Smooth muscle cell (in vitro differentiated cells): Measurements from ENCODE around the gene FOXC2. TPM values are rescaled to one million over a fixed set of nuclear protein-coding genes. Genes with fewer than 3 reads are reported as not detected.

Experiments
- DNase-seq: peaks from one replicate; lab custom pipeline; 2025; ENCODE audit not compliant: unreplicated experiment; lab: John Stamatoyannopoulos, UW
- H2AFZ ChIP-seq: fragments of 200-600 bp; sonication (generic); 2 replicates; pipeline ENCODE4 v1.6.0; 2016; ENCODE audit warnings: antibody characterized with exemption, low read depth, mild to moderate bottlenecking
- H3F3A ChIP-seq: fragments of 200-600 bp; sonication (generic); 2 replicates; pipeline ENCODE4 v1.6.0; 2017; ENCODE audit warnings: antibody characterized with exemption, low read depth
- H3K27ac ChIP-seq: fragments of 200-600 bp; sonication (generic); 2 replicates; pipeline ENCODE4 v1.5.1; 2016; ENCODE audit warnings: low read depth, mild to moderate bottlenecking
- H3K27me3 ChIP-seq: fragments of 200-600 bp; sonication (generic); 2 replicates; pipeline ENCODE4 v1.6.1; 2016; ENCODE audit warnings: low read depth, mild to moderate bottlenecking
- H3K36me3 ChIP-seq: fragments of 200-600 bp; sonication (generic); 2 replicates; pipeline ENCODE4 v1.5.1; 2016; ENCODE audit warnings: low read depth
- H3K4me1 ChIP-seq: fragments of 200-600 bp; sonication (generic); 2 replicates; pipeline ENCODE4 v1.5.1; 2016; ENCODE audit warnings: low read depth
- H3K4me2 ChIP-seq: fragments of 200-600 bp; sonication (generic); 2 replicates; pipeline ENCODE4 v1.6.0; 2016; ENCODE audit warnings: mild to moderate bottlenecking
- H3K4me3 ChIP-seq: fragments of 200-600 bp; sonication (generic); 2 replicates; pipeline ENCODE4 v1.5.1; 2016; ENCODE audit warnings: mild to moderate bottlenecking
- H3K79me2 ChIP-seq: fragments of 200-600 bp; sonication (generic); 2 replicates; pipeline ENCODE4 v1.6.0; 2016; ENCODE audit warnings: low read depth, mild to moderate bottlenecking
- H3K9ac ChIP-seq: fragments of 200-600 bp; sonication (generic); 2 replicates; pipeline ENCODE4 v1.6.0; 2016; ENCODE audit warnings: low read depth
- H3K9me3 ChIP-seq: fragments of 200-600 bp; sonication (generic); replicated peaks from 2 replicates; pipeline ENCODE4 v1.5.1; 2016; ENCODE audit warnings: low read depth
- H4K20me1 ChIP-seq: fragments of 200-600 bp; sonication (generic); 2 replicates; pipeline ENCODE4 v1.6.0; 2016; ENCODE audit warnings: low read depth
- WGBS: methylation state at CpG from one replicate; pipeline ENCODE4 v1.1.7; 2016; ENCODE audit warnings: low lambda C conversion rate; 5-methylcytosine and 5-hydroxymethylcytosine counted together
- polyA plus RNA-seq: library from polyadenylated mRNA; unstranded; fragments of >200 nt; fragmentation: Nextera tagmentation; extraction: Ambion mirVana; gene quantifications from 2 replicates; pipeline ENCODE4 v1.2.1, GENCODE V29; 2016
- total RNA-seq: library from RNA; depleted of rRNA; stranded (reverse); fragments of >200 nt; gene quantifications from 2 replicates; pipeline ENCODE4 v1.2.3, GENCODE V29; 2014
- TF ChIP-seq, protein P1 (sequence below): fragments of 200-600 bp; sonication (generic); IDR thresholded peaks from 2 replicates; pipeline ENCODE4 v1.5.1; 2017; ENCODE audit warnings: borderline replicate concordance, mild to moderate bottlenecking, antibody characterized with exemption; ENCODE audit not compliant: insufficient read depth, poor library complexity, severe bottlenecking

The FOXC2 gene
- total and polyA plus RNA-seq, 2 experiments from 2014 or later = 2.7 to 18.0 TPM

GRCh38 chr16:86554599-86554916 lies 12.1 kb upstream of the FOXC2 start:
- TF ChIP-seq, protein P1, sequence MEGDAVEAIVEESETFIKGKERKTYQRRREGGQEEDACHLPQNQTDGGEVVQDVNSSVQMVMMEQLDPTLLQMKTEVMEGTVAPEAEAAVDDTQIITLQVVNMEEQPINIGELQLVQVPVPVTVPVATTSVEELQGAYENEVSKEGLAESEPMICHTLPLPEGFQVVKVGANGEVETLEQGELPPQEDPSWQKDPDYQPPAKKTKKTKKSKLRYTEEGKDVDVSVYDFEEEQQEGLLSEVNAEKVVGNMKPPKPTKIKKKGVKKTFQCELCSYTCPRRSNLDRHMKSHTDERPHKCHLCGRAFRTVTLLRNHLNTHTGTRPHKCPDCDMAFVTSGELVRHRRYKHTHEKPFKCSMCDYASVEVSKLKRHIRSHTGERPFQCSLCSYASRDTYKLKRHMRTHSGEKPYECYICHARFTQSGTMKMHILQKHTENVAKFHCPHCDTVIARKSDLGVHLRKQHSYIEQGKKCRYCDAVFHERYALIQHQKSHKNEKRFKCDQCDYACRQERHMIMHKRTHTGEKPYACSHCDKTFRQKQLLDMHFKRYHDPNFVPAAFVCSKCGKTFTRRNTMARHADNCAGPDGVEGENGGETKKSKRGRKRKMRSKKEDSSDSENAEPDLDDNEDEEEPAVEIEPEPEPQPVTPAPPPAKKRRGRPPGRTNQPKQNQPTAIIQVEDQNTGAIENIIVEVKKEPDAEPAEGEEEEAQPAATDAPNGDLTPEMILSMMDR = no peak
- H3K4me3 ChIP-seq = peak overlapping the region; percentile 81
- H3K79me2 ChIP-seq = peaks cover 10% of the 10 kb centered on the region
- H3K36me3 ChIP-seq = no peaks in the 10 kb centered on the region
- H3K4me1 ChIP-seq = peaks cover 11% of the 10 kb centered on the region
- WGBS = 7% methylated on average over 10 of the region's 10 CpGs
- peak overlapping the region; percentile 96 for H3K4me2 ChIP-seq
- H3F3A ChIP-seq = no peaks in the 10 kb centered on the region
- no peaks in the 10 kb centered on the region for H3K27me3 ChIP-seq
- no peaks in the 10 kb centered on the region for H4K20me1 ChIP-seq
- H3K27ac ChIP-seq = peak overlapping the region; percentile 67
- H3K9ac ChIP-seq = peak overlapping the region; percentile 95
- H2AFZ ChIP-seq = peak overlapping the region; percentile 85
- H3K9me3 ChIP-seq = no peaks in the 10 kb centered on the region
- DNase-seq = no peak

DNA sequence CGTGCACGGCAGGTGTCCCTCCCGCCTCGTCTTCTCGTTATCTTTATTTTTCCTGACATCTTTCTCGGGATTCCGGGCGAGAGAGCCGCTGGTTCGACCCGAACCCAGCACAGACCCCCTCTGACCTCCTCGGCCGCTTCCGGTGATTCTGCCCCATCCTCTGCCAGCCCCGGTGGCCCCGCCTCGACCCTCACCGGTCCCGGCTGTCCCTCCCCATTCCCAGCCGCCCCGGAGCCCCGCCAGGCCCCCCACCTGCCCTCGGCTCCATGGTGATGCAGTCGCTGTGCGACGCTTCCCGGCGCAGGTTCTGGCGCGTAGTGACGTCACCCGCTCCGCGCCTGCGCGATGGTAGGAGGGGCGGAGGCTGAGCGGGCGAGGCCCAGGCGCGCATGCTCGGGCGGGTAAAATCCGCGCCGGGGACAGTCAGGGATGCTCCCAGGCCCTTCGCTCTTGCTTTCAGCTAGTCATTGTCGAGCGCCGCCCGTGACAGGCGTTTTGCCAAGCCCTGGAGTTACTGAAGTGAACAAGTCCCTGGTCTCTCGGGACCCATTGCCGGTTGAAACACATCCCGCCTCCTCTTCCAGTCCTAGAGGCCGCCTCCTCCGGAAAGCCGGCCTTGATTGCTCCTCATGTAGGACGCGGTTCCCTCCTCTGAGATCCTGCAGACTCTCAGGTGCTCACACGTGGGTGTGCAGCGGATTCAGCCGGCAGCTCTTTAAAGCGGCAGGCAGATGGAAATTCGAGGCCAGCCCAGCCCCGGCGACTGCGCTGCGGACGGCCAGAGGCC lies 11.5 kb upstream of the FOXC2 start, which contains the start of gene MTHFSD:
Gene MTHFSD (minus strand): TSS at position 319 of the 787 bp plus-strand sequence. CDS start 51 bp downstream, at position 268.
- Histone ChIP-seq H2AFZ (peak within 1 kb of the TSS; percentile 85), H3K27ac (peak within 1 kb of the TSS; percentile 67), H3K9me3 (no peaks in the 10 kb centered on the region), H3K9ac (peak within 1 kb of the TSS; percentile 95), H3K4me3 (peak within 1 kb of the TSS; percentile 81), H3K4me2 (peak within 1 kb of the TSS; percentile 96), H3K4me1 (peaks cover 11% of the 10 kb centered on the region), H3K36me3 (no peaks in the 10 kb centered on the region), H3K27me3 (no peaks in the 10 kb centered on the region), H3K79me2 (peaks cover 10% of the 10 kb centered on the region), H4K20me1 (no peaks in the 10 kb centered on the region), H3F3A (no peaks in the 10 kb centered on the region)
- TF ChIP-seq, protein P1 = no peak
- DNase-seq = peak; percentile 86
- 7% methylated on average over 60 of the region's 70 CpGs for WGBS

DNA sequence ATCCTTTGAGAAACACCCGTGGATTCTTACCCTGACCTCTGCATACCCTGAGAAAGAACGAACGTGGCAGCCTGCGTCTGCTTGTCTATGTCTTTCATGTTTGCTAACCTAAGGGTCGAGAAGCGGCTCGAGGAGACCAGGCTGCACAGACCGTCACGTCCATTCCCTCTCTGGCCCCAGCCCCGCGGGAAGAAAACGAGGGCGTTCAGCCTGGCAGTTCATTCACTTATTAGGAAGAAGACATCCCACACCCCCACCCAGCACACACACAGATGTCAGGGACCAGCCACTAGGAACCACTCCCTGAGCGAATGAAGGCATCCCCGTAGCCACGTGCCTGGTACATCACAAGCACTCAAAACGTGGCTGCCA lies 10.9 kb upstream of the FOXC2 start:
- no peaks in the 10 kb centered on the region for H3K27me3 ChIP-seq
- no peak for DNase-seq
- H3K4me1 ChIP-seq = peaks cover 11% of the 10 kb centered on the region
- H3F3A ChIP-seq = no peaks in the 10 kb centered on the region
- no peaks in the 10 kb centered on the region for H3K9me3 ChIP-seq
- TF ChIP-seq, protein P1 = no peak
- WGBS = 63% methylated on average over 17 of the region's 17 CpGs
- H3K4me3 ChIP-seq = peak overlapping the region; percentile 81
- H4K20me1 ChIP-seq = no peaks in the 10 kb centered on the region
- H3K4me2 ChIP-seq = peak overlapping the region; percentile 96
- peak overlapping the region; percentile 85 for H2AFZ ChIP-seq
- peaks cover 10% of the 10 kb centered on the region for H3K79me2 ChIP-seq
- H3K27ac ChIP-seq = peak overlapping the region; percentile 67
- H3K36me3 ChIP-seq = no peaks in the 10 kb centered on the region
- H3K9ac ChIP-seq = peak overlapping the region; percentile 95

- no peaks in the 10 kb centered on the region for H4K20me1 ChIP-seq
- no peak overlapping the region for H3K27ac ChIP-seq
- H3F3A ChIP-seq = no peaks in the 10 kb centered on the region
- 75% methylated on average over 5 of the region's 5 CpGs for WGBS
- TF ChIP-seq, protein P1 = no peak
- H2AFZ ChIP-seq = no peak overlapping the region
- H3K9me3 ChIP-seq = no peaks in the 10 kb centered on the region
- no peak overlapping the region for H3K9ac ChIP-seq
- no peak overlapping the region for H3K4me3 ChIP-seq
- DNase-seq = no peak
- no peaks in the 10 kb centered on the region for H3K36me3 ChIP-seq
- no peak overlapping the region for H3K4me2 ChIP-seq
- H3K27me3 ChIP-seq = no peaks in the 10 kb centered on the region
- H3K4me1 ChIP-seq = peaks cover 11% of the 10 kb centered on the region
- peaks cover 10% of the 10 kb centered on the region for H3K79me2 ChIP-seq
Observed at GRCh38 chr16:86556576-86556975, 10.1 kb upstream of the FOXC2 start.
